HG02981 (cell line): ENCODE results near the gene KYNU.
"Not testable (repeated sequence)": the region's sequence is repeated elsewhere in the genome, so short reads cannot be mapped to it uniquely, and the experiment has no call there.

Experiments used
- ATAC-seq: cut with Tn5 transposase; IDR thresholded peaks from one replicate; pipeline ENCODE4 v1.9.1; 2021; ENCODE audit warnings: mild to moderate bottlenecking, moderate library complexity; ENCODE audit not compliant: unreplicated experiment

The KYNU gene

GRCh38 chr2:142870526-142870925 lies 6.9 kb upstream of the KYNU start:
- no peak for ATAC-seq

GRCh38 chr2:142871396-142871795 lies 6.1 kb upstream of the KYNU start:
- no peak for ATAC-seq

GRCh38 chr2:142872882-142873724 lies 4.4 kb upstream of the KYNU start:
- no peak for ATAC-seq

- ATAC-seq: no peak
These were observed 3.6 kb upstream of the KYNU start for GRCh38 chr2:142873831-142874287.

- no peak for ATAC-seq
These were observed 3.1 kb upstream of the KYNU start for GRCh38 chr2:142874293-142874814.

- no peak for ATAC-seq
These were observed 2.5 kb upstream of the KYNU start for GRCh38 chr2:142875010-142875409.

- ATAC-seq: no peak
These were observed 1.8 kb upstream of the KYNU start for GRCh38 chr2:142875652-142876051.

- no peak for ATAC-seq
These were observed 1.0 kb upstream of the KYNU start for GRCh38 chr2:142876423-142876822.

- ATAC-seq: peak; percentile 28
These were observed 691 bp downstream of the KYNU start for GRCh38 chr2:142878031-142878678.

- no peak for ATAC-seq
These were observed 1.7 kb downstream of the KYNU start for GRCh38 chr2:142879151-142879550.

GRCh38 chr2:142880279-142880678 lies 2.8 kb downstream of the KYNU start:
- ATAC-seq: no peak

GRCh38 chr2:142881619-142882018 lies 4.2 kb downstream of the KYNU start:
- no peak for ATAC-seq

GRCh38 chr2:142882500-142882899 lies 5.0 kb downstream of the KYNU start:
- ATAC-seq: not testable (repeated sequence)

GRCh38 chr2:142883526-142883925 lies 6.1 kb downstream of the KYNU start:
- no peak for ATAC-seq

- ATAC-seq: no peak
These were observed 8.1 kb downstream of the KYNU start for GRCh38 chr2:142885543-142885942.

GRCh38 chr2:142892715-142893114 lies 15.3 kb downstream of the KYNU start:
- peak; percentile 98 for ATAC-seq

GRCh38 chr2:142893241-142893640 lies 15.8 kb downstream of the KYNU start:
- ATAC-seq: no peak

- ATAC-seq: no peak
These were observed 20.3 kb downstream of the KYNU start for GRCh38 chr2:142897807-142898206.

- not testable (repeated sequence) for ATAC-seq
These were observed 22.9 kb downstream of the KYNU start for GRCh38 chr2:142900327-142900726.

GRCh38 chr2:142901780-142902179 lies 24.3 kb downstream of the KYNU start:
- ATAC-seq: no peak

- not testable (repeated sequence) for ATAC-seq
These were observed 26.3 kb downstream of the KYNU start for GRCh38 chr2:142903726-142904125.

GRCh38 chr2:142907653-142908052 lies 30.2 kb downstream of the KYNU start:
- ATAC-seq: no peak
